Fibroblast of peridontal ligament (primary cell): ENCODE data around the gene PLXNB3.
"Not testable (repeated sequence)": the region's sequence is repeated elsewhere in the genome, so short reads cannot be mapped to it uniquely, and the experiment has no call there.

ENCODE experiments used
- DNase-seq: peaks from one replicate; pipeline ENCODE4 v3.0.0-alpha.2; 2010; ENCODE audit errors: extremely low read depth

The PLXNB3 gene

GRCh38 chrX:153814591-153815315 lies 50.7 kb downstream of the PLXNB3 start:
- no peak for DNase-seq

GRCh38 chrX:153816831-153817690 lies 53.0 kb downstream of the PLXNB3 start:
- no peak for DNase-seq

- DNase-seq, result not testable (repeated sequence)
Measured at GRCh38 chrX:153818064-153818463, 54.0 kb downstream of the PLXNB3 start.

- no peak for DNase-seq
Measured at GRCh38 chrX:153818571-153819383, 54.7 kb downstream of the PLXNB3 start.

GRCh38 chrX:153819384-153820040 lies 55.5 kb downstream of the PLXNB3 start:
- DNase-seq, result no peak

GRCh38 chrX:153820601-153821000 lies 56.6 kb downstream of the PLXNB3 start:
- DNase-seq, result no peak

DNA sequence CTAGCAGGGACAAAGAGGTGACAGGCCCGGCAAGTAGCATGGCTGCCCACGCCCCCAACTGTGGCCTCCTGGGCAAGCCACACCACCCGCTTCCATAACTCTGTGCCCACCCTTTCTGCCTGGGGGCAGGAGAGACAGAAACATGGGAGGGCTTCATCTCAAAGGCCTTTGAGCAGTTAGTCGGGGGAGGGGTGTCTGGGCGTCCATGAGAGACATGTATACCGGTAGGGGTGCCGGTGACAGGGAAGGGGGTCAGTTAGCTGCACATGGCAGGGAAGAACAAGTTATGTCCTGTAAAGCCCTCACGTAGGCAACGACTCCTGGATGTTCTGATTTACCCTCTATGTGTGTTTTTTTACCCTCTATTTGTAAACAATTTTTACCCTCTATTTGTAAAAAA lies 57.0 kb downstream of the PLXNB3 start:
- DNase-seq, result no peak

- DNase-seq, result no peak
Measured at GRCh38 chrX:153824348-153824747, 60.3 kb downstream of the PLXNB3 start.

DNA sequence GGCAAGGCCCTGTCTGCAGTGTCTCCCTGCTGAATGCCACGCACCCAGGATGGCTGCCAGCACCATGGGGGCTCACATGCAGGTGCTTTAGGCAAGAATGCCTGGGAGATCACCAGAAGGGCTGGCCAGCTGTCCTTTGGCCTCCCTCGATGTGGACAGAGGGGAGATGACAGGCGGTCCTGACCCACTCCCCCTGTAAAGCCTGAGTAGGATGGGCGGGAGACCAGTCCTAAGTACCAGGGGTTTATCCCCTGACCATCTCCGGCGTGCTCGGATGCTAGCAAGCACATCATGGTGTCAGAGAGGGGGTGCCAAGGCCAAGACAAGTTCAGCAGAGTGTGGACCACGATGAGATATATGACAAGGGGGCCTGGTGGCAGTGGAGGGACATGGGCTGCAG lies 61.0 kb downstream of the PLXNB3 start:
- no peak for DNase-seq
